Stimulated activated CD8-positive, alpha-beta memory T cell treated with anti-CD3 and anti-CD28 coated beads, Interleukin-15, amount 100 ng/mL, for 1 hour (primary cell): Measurements from ENCODE around the gene SORBS1.

ENCODE experiments used
- DNase-seq: peaks from one replicate; pipeline ENCODE4 v3.0.0-alpha.2; 2020; ENCODE audit warnings: low read depth

Gene SORBS1

GRCh38 chr10:95459446-95460045 is 101.6 kb downstream of the SORBS1 start:
- DNase-seq = no peak

DNA sequence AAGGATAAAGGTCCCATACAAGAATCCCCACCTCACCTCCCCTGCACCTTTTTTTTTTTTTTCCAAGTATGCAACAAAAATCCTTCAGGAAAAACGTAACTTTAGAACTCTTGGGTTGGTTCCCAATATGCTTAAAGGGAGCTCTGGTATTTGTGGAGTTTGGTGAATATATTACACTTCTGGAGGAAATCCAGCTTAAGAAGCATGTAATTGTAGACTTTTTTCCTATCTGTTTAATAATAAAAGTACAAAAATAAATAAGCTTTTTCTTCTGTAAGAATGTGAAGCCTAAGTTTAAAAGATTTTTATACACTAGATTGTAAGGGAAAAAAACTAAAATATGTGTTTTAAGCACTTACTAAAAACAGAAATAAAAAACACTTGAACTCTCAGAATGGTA is 102.3 kb downstream of the SORBS1 start:
- no peak for DNase-seq

- DNase-seq = no peak
These were observed 103.2 kb downstream of the SORBS1 start for GRCh38 chr10:95458014-95458413.

- no peak for DNase-seq
These were observed 103.8 kb downstream of the SORBS1 start for GRCh38 chr10:95457319-95457886.

DNA sequence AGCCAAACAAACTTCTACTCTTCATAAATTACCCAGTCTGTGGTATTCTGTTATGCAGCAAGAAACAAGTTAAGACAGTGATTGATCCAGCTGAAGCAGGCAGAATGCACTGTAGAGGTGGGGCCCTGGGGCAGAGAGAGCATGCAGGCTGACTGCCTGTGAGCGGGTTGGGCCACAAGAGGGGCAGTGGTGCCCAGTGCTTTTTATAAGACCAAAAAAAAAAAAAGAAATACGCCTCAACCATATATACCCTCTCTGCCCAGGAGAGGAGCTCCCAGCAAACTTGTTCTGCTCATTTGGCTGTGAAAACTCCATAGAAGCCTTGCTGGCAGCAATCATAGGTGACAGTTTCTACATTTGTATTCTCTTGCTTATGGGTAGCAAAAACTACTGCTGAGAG is 104.7 kb downstream of the SORBS1 start:
- DNase-seq = no peak

DNA sequence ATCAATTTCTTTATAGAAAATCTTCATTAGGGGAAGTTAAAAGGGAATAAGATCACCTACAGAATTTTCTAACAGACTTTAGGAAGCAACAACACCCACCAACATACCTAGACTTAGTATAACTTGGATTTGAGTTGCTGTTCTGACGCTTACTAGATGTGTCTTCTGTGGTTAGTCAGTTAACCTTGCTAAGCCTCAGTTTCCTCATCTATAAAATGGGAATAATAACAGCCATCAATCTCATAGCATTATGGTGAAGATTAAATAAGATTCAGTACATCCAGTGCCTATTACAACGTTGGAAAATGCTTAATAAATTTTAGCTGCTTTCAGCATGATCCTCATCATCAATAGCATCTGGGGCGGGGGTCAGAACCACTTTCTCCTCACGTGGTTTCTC is 106.2 kb downstream of the SORBS1 start:
- no peak for DNase-seq

- no peak for DNase-seq
These were observed 106.8 kb downstream of the SORBS1 start for GRCh38 chr10:95454356-95454755.

DNA sequence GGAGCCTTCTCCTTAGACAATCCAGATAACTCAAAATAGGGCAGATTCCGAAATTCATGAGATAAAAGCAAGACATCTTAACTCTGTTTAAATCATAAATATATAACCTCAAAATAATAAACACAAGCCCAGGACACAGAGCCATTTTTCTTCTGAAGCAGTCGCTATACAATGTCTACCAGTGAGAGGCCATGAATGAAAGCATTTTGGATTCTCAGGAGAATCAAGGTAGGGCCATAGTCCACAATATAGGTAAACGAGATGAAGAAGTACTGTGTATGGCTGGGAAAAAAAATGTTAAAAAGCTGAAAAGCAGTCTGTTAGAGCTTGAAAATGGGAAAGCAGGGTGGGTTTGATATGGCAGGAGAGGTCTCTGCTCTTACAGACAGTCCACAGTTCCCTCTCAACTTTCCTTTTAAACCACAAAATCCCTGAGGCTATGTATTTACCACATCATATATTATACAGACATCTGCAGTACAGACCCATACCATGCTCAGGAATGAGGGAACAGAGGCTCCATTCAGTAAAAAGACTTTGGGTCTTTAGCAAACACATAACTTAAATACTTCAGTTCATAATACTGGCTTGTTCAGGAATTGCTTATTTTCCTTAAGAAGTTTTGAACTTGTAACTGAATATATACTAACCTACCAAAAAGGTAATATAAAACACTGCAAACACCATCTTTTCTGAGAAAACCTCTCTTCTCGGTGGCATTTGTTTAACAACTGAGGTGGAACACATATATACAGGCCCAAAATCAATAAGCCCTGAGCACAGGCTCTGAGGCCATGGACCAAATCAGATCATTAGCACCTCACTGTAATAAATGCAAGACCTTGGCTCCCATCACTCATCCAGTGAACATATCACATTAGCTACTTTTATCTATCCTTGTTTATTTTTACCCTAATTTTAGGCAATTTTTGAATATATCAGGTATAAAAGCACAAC is 109.3 kb downstream of the SORBS1 start:
- DNase-seq = no peak

- DNase-seq = no peak
These were observed 110.0 kb downstream of the SORBS1 start for GRCh38 chr10:95451150-95451549.

- DNase-seq = no peak
These were observed 111.0 kb downstream of the SORBS1 start for GRCh38 chr10:95450188-95450587.

DNA sequence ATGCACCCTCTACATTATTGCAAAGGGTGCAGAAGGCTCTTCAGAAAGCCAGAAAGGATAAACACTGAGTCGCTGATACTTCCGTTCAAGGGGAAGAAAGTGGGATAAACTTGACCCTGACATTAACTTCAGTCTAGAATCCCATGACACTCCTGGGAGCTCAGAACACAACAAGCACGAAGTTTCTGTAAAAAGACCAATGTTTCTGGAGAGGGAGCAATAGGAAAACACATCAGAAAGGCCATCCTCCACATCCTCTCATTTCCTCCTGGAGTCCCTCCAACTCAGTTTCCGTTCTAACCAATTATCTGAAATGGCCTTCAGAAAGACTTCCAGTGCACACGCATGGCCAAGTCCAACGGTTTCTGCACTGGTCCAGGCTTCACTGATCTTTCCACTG is 113.5 kb downstream of the SORBS1 start:
- no peak for DNase-seq

DNA sequence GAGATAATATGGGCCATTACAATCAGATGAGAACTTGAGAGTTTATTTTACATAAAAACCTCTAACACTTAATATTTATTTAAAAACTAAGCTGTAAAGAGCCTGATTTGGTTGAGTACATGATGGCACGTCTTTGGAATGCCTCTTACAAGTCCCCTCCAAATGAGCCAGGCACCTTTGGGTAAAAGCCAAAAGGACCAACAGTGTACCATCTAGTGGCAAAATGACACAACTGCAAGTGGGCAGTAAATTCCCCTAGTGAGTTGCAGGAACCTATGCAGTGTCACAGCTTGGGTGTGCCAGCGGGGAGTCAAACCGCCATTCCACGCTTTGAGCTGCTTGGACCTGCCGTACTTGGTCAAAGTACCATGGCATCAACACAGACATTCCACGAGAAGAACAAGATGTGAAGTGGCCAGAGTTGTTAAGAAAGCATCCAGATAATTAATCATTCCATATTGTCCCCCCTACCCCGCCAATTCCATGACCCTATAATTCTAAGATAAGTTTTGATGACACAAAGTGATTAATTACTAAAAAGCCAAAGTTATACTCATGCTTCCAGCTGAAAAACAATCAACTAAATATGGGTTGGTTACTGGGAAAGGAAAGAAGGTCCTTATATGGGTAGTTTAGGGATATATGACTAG is 115.2 kb downstream of the SORBS1 start:
- DNase-seq = no peak

DNA sequence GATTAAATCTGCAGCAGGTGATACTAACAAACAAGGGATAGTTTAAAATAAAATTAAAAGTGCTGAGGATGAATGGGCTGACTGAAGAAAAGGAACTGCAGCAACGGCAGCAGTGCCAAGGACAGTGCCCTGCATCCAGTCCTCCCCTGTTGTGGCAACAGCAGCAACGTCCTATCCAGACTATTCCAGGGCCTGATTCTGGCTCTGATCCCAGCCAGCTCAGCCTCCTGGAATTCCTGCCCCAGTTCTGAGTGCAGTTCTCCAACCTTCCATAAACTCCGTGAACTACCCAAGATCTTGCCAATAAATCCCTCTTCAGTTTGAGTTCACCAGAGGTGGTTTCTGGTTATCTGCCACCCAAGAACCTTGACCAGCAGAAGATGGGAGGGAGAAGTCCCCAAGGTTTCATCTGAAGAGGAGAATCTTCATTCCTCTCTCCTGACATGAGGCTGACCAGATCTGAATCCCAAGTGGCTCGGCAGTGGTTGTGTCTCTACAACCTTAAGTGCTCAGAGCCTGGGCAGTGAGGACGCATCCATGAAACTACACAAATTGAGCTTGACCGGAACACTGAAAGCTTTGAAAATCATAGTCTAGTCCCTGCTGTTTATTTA is 115.8 kb downstream of the SORBS1 start:
- DNase-seq = no peak

GRCh38 chr10:95444792-95445191 is 116.4 kb downstream of the SORBS1 start:
- no peak for DNase-seq

DNA sequence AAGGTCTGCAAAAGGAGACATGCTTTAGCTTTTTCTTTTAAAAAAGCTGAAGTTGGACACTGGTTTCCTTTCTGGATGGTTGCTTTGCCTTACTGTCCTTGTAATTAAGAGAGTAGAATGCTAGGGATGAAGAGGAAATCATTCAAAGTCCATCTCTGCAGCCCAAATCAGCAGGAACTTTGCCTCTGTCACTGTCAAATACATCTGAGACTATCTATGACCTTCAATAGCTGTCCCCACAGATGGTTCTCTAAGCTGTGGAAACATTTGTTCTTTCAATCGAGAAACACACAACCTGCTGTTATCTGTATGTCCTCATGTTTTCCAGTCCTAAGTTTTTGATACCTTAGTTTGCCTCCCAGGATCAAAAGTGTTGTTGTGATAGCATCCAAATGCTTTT is 117.5 kb downstream of the SORBS1 start:
- no peak for DNase-seq

GRCh38 chr10:95442341-95442740 is 118.8 kb downstream of the SORBS1 start:
- DNase-seq = no peak

DNA sequence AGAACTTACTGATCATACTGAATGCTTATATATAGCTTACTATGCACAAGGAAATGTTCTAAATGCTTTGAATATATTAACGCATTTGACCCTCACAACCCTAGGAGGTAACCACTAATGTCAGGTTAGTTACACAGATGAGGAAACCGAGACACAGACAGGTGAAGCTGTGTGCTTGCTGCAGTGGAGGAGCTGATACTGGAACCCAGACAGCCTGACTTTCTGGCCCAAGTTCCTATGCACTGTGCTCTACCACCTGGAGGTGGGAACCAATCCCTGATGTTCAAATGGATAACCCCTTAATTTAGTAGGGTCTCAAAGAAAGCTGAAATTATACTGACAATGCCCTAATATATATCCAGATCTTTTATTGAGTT is 119.6 kb downstream of the SORBS1 start:
- no peak for DNase-seq

- no peak for DNase-seq
These were observed 120.2 kb downstream of the SORBS1 start for GRCh38 chr10:95440756-95441546.

DNA sequence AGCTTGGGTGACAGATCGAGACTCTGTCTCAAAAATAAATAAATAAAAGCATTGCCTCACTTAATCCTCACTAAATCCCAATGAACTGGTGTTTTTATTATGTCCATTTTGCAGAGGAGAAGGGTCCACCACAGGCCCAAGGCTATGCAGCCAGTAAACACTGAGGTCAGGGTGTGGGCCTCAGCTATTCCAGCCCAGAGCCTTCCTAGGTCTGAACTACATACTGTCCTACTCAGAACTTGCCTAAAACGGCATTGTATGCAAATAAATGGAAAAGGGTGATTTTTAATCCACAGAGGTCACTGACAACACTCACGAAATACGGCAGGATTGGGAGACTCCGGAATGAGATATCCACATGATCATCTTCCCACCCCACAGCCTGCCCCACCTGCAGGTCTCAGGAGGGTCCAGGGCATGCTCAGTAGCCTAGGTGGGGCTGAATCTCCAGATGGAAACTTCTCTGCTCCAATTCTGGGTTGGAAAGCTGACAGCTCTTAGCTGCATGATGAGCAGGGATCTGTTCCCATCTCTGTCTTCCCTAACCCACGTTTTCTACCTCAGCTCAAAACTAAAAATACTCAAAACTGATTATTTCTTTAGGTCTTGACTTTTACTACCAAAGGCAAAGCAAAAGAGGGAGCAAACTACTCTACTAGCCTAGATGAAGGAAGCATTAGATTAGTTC is 121.0 kb downstream of the SORBS1 start:
- DNase-seq = no peak

DNA sequence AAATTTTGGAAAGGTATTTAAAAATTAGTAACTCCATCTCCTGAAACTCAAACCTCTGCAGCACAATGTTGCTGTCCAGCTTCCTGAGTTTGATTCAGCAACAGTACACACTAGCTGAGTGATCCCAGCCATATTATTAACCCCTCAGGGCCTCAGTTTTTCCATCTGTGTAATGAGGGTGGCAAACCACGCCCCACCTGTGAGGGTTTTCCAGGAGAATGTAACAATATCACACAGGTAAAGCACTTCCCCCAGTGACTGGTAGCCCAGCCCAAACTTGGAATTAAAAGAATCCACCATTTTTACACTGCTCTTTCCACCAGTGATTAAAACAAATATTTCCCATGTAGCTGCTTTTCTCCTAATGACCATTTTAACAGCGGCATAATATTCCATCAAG is 122.4 kb downstream of the SORBS1 start:
- no peak for DNase-seq

DNA sequence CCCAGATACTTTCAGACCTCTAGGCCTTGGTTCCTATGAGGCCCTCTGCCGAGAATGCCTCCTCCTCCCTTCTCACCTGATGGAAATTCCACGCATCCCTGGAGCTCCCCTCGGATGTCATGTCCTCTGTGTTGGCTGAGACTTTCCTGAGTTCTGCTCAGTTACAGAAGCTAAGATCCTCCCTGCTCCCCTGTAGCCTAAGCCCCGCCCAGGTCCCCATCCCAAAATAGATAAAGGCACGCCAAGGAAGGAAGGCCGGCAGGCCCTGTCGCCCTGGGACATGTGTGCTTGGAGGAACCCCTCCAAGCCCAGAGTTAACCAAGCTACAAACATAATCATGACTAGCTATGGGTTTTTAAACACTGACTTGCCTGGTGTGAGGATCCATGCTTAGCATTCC is 123.5 kb downstream of the SORBS1 start:
- DNase-seq = no peak
